PC-3 (cell line): ENCODE results near the gene REG3A. TPM values are rescaled to one million over a fixed set of nuclear protein-coding genes. Genes with fewer than 3 reads are reported as not detected.

Source experiments
- ATAC-seq: fragments of 200-7000 bp; cut with Tn5 transposase; 2 replicates; pipeline ENCODE4 v1.9.1; 2020; ENCODE audit warnings: mild to moderate bottlenecking, moderate library complexity
- BruUV-seq: library from RNA; stranded (reverse); fragments of 400-500 nt; replicated peaks from 2 replicates; lab custom pipeline; 2021; lab: Mats Ljungman, UMichigan
- CTCF ChIA-PET: fragments of 300-600 bp; sonication (Branson Sonifier 250); formaldehyde crosslinking; loops from one replicate; lab custom pipeline; 2022; ENCODE audit warnings: antibody characterized with exemption; lab: Charles Lee
- POLR2A ChIA-PET: fragments of 300-600 bp; sonication (Branson Sonifier 250); formaldehyde crosslinking; loops from one replicate; lab custom pipeline; 2022; ENCODE audit warnings: antibody characterized with exemption; ENCODE audit not compliant: unreplicated experiment; lab: Charles Lee
- DNase-seq: peaks from one replicate; pipeline ENCODE4 v3.0.0-alpha.2; 2015
- H2AFZ ChIP-seq: fragments of 300-600 bp; sonication (generic); 2 replicates; pipeline ENCODE4 v1.6.0; 2016; ENCODE audit warnings: antibody characterized with exemption, low read length
- H3F3A ChIP-seq: fragments of 300-600 bp; sonication (generic); one replicate; pipeline ENCODE4 v1.6.0; 2017; ENCODE audit warnings: antibody characterized with exemption, low read length, control low read depth, mild to moderate bottlenecking; ENCODE audit not compliant: unreplicated experiment
- H3K27ac ChIP-seq: fragments of 300-600 bp; sonication (generic); 2 replicates; pipeline ENCODE4 v1.5.1; 2016; ENCODE audit warnings: mild to moderate bottlenecking, low read length
- H3K27me3 ChIP-seq: fragments of 300-600 bp; sonication (generic); 2 replicates; pipeline ENCODE4 v1.6.1; 2016; ENCODE audit warnings: low read length, mixed read lengths
- H3K36me3 ChIP-seq: fragments of 300-600 bp; sonication (generic); 2 replicates; pipeline ENCODE4 v1.6.1; 2016; ENCODE audit warnings: low read depth, mixed run types, low read length, mixed read lengths
- H3K4me1 ChIP-seq: fragments of 300-600 bp; sonication (generic); 2 replicates; pipeline ENCODE4 v1.5.1; 2016; ENCODE audit warnings: low read length; ENCODE audit not compliant: insufficient read depth
- H3K4me2 ChIP-seq: fragments of 300-600 bp; sonication (generic); 2 replicates; pipeline ENCODE4 v1.6.0; 2016; ENCODE audit warnings: low read length
- H3K4me3 ChIP-seq: fragments of 300-600 bp; sonication (generic); 2 replicates; pipeline ENCODE4 v1.5.1; 2016; ENCODE audit warnings: mild to moderate bottlenecking, low read length, mixed read lengths
- H3K79me2 ChIP-seq: fragments of 300-600 bp; sonication (generic); 2 replicates; pipeline ENCODE4 v1.6.1; 2017; ENCODE audit warnings: low read length, mixed read lengths
- H3K9ac ChIP-seq: fragments of 300-600 bp; sonication (generic); 2 replicates; pipeline ENCODE4 v1.6.0; 2016; ENCODE audit warnings: mild to moderate bottlenecking, low read length
- H3K9me2 ChIP-seq: fragments of 300-600 bp; sonication (generic); replicated peaks from 2 replicates; pipeline ENCODE4 v1.6.1; 2016; ENCODE audit warnings: mixed run types, low read length, mixed read lengths
- H3K9me3 ChIP-seq: fragments of 300-600 bp; sonication (generic); 2 replicates; pipeline ENCODE4 v1.6.1; 2016; ENCODE audit warnings: low read length, mixed read lengths
- H4K20me1 ChIP-seq: fragments of 300-600 bp; sonication (generic); 2 replicates; pipeline ENCODE4 v1.6.1; 2016; ENCODE audit warnings: low read length, mixed read lengths
- CTCF ChIP-seq: fragments of 300-600 bp; sonication (generic); conservative IDR thresholded peaks from 2 replicates; pipeline ENCODE4 v1.5.1; 2017; ENCODE audit warnings: antibody characterized with exemption, low read depth, mild to moderate bottlenecking, low read length
- EZH2 ChIP-seq: fragments of 300-600 bp; sonication (generic); IDR thresholded peaks from one replicate; pipeline ENCODE4 v1.6.1; 2017; ENCODE audit warnings: antibody characterized with exemption, mild to moderate bottlenecking, low read length; ENCODE audit not compliant: unreplicated experiment
- EZH2phosphoT487 ChIP-seq: fragments of 300-600 bp; sonication (generic); IDR thresholded peaks from 2 replicates; pipeline ENCODE4 v1.6.1; 2018; ENCODE audit warnings: mild to moderate bottlenecking, antibody characterized with exemption, low read length, borderline replicate concordance
- intact Hi-C: fragments of 100-400 bp; cut with micrococcal nuclease; formaldehyde crosslinking; loops from 2 replicates; pipeline ENCODE4 v1.9.0; 2023
- total RNA-seq: library from RNA; depleted of rRNA; stranded (reverse); fragments of >200 nt; gene quantifications from 2 replicates; pipeline ENCODE4 v1.2.3, GENCODE V29; 2014

REG3A gene
- total RNA-seq, 1 experiment from 2014 or later: not detected

GRCh38 chr2:79180092-79180491, 20.5 kb upstream of the REG3A start:
- H3K79me2 ChIP-seq: no peaks in the 10 kb centered on the region
- H3K9me3 ChIP-seq: peaks cover 14% of the 10 kb centered on the region; the same call in 1 of the 2 replicates
- CTCF ChIA-PET: no interaction called here
- no peak overlapping the region for H3K4me3 ChIP-seq
- H3K4me1 ChIP-seq: no peaks in the 10 kb centered on the region
- intact Hi-C loops: no loop called here
- no TSS peak for BruUV-seq
- no peak overlapping the region for H2AFZ ChIP-seq
- no peaks in the 10 kb centered on the region for H3F3A ChIP-seq
- no peaks in the 10 kb centered on the region for H3K36me3 ChIP-seq
- no peak overlapping the region for H3K27ac ChIP-seq
- H3K4me2 ChIP-seq: no peak overlapping the region
- no peaks in the 10 kb centered on the region for H3K9me2 ChIP-seq
- no peaks in the 10 kb centered on the region for H3K27me3 ChIP-seq
- TF ChIP-seq EZH2: no peak
- no peak for TF ChIP-seq CTCF
- TF ChIP-seq EZH2phosphoT487: no peak
- H3K9ac ChIP-seq: no peak overlapping the region
- no peak for ATAC-seq
- POLR2A ChIA-PET: no interaction called here
- DNase-seq: no peak
- H4K20me1 ChIP-seq: no peaks in the 10 kb centered on the region

GRCh38 chr2:79179036-79179435, 19.5 kb upstream of the REG3A start:
- ChIA-PET POLR2A (no interaction called here), CTCF (no interaction called here)
- DNase-seq (no peak), ATAC-seq (no peak)
- H3K9ac ChIP-seq: no peak overlapping the region
- no peaks in the 10 kb centered on the region for H3K9me2 ChIP-seq
- no peaks in the 10 kb centered on the region for H3K4me1 ChIP-seq
- no TSS peak for BruUV-seq
- intact Hi-C loops: no loop called here
- H3K36me3 ChIP-seq: no peaks in the 10 kb centered on the region
- H3K4me2 ChIP-seq: no peak overlapping the region
- no peak overlapping the region for H3K4me3 ChIP-seq
- H3K27ac ChIP-seq: no peak overlapping the region
- TF ChIP-seq EZH2phosphoT487 (no peak), CTCF (no peak), EZH2 (no peak)
- no peaks in the 10 kb centered on the region for H3K79me2 ChIP-seq
- H2AFZ ChIP-seq: no peak overlapping the region
- peaks cover 14% of the 10 kb centered on the region; the same call in 1 of the 2 replicates for H3K9me3 ChIP-seq
- no peaks in the 10 kb centered on the region for H3K27me3 ChIP-seq
- H4K20me1 ChIP-seq: no peaks in the 10 kb centered on the region
- no peaks in the 10 kb centered on the region for H3F3A ChIP-seq

- intact Hi-C loops: no loop called here
- no TSS peak for BruUV-seq
- no peak overlapping the region for H3K4me3 ChIP-seq
- no peak for TF ChIP-seq EZH2
- no peak for TF ChIP-seq CTCF
- TF ChIP-seq EZH2phosphoT487: no peak
- no peaks in the 10 kb centered on the region for H3K27me3 ChIP-seq
- no peak overlapping the region for H3K9ac ChIP-seq
- CTCF ChIA-PET: interaction anchor here (0.6 kb wide), 1 partner anchor 317 kb away, joined by 5 read pairs; no protein-coding TSS in a partner anchor
- no peak overlapping the region for H3K4me2 ChIP-seq
- no peaks in the 10 kb centered on the region for H3F3A ChIP-seq
- H3K79me2 ChIP-seq: no peaks in the 10 kb centered on the region
- no peaks in the 10 kb centered on the region for H3K36me3 ChIP-seq
- no peak for DNase-seq
- no peak overlapping the region for H3K27ac ChIP-seq
- no peak overlapping the region for H2AFZ ChIP-seq
- no peaks in the 10 kb centered on the region for H3K4me1 ChIP-seq
- peaks cover 14% of the 10 kb centered on the region; the same call in 1 of the 2 replicates for H3K9me3 ChIP-seq
- POLR2A ChIA-PET: no interaction called here
- H4K20me1 ChIP-seq: no peaks in the 10 kb centered on the region
- no peak for ATAC-seq
- H3K9me2 ChIP-seq: no peaks in the 10 kb centered on the region
These were observed 18.6 kb upstream of the REG3A start for GRCh38 chr2:79178076-79178674.
